NCI-H187 treated with DMSO at 0.1 percent for 48 hours (cell line): ENCODE data around the gene PCDH11X.
"Not testable (repeated sequence)": the region's sequence is repeated elsewhere in the genome, so short reads cannot be mapped to it uniquely, and the experiment has no call there.

Source experiments
- DNase-seq: peaks from one replicate; lab custom pipeline; 2025; lab: John Stamatoyannopoulos, UW

The PCDH11X gene

GRCh38 chrX:91779135-91779534 lies at the start of gene PCDH11X:
Gene PCDH11X (plus strand): TSS chrX:91779375. CDS start chrX:91835505, 56,130 bp downstream.
- DNase-seq = not testable (repeated sequence)

GRCh38 chrX:91747446-91747845 lies 31.7 kb upstream of the PCDH11X start:
- not testable (repeated sequence) for DNase-seq

- not testable (repeated sequence) for DNase-seq
These were observed 26.2 kb upstream of the PCDH11X start for GRCh38 chrX:91753022-91753421.

- DNase-seq = not testable (repeated sequence)
These were observed 8.3 kb upstream of the PCDH11X start for GRCh38 chrX:91770619-91771488.

GRCh38 chrX:91773943-91774342 lies 5.2 kb upstream of the PCDH11X start:
- DNase-seq = not testable (repeated sequence)

- DNase-seq = not testable (repeated sequence)
These were observed 833 bp downstream of the PCDH11X start for GRCh38 chrX:91780008-91780407.

- not testable (repeated sequence) for DNase-seq
These were observed 1.5 kb downstream of the PCDH11X start for GRCh38 chrX:91780698-91781097.

GRCh38 chrX:91781553-91782298 lies 2.6 kb downstream of the PCDH11X start:
- DNase-seq = not testable (repeated sequence)

- DNase-seq = not testable (repeated sequence)
These were observed 3.6 kb downstream of the PCDH11X start for GRCh38 chrX:91782825-91783224.

GRCh38 chrX:91817537-91817936 lies 38.4 kb downstream of the PCDH11X start:
- DNase-seq = not testable (repeated sequence)

GRCh38 chrX:91825321-91825720 lies 46.1 kb downstream of the PCDH11X start:
- not testable (repeated sequence) for DNase-seq
